Aorta (tissue), 4 donors: ENCODE data around the gene KLF9. TPM values are rescaled to one million over a fixed set of nuclear protein-coding genes. Genes with fewer than 3 reads are reported as not detected.

Source experiments
- polyA plus RNA-seq, 2 donors: library from polyadenylated mRNA; stranded (reverse); fragments of 200-250 nt; gene quantifications; one replicate each; pipeline ENCODE4 v1.2.3, GENCODE V29; 2013
- total RNA-seq, 2 donors: library from RNA; stranded (reverse); fragmentation: NEBNext Ultra II Directional; extraction: Animal tissue kit (Norgen Biotek cat#: 25700); gene quantifications; one replicate each; pipeline ENCODE4 v1.2.1, GENCODE V29; 2021
- donor health status: healthy with polysubstance abuse.
- donor health status: Bipolar disorder and iron deficiency.
- donor health status: DM: no; HTN: no; CAD: no.
- donor health status: DM: yes; HTN: yes; CAD: no.

Gene KLF9
- total and polyA plus RNA-seq, 4 donors, result 31.4 to 122 (median 45.9) TPM

Other genes starting within 250 kb of the KLF9 start
- 10 to 100 TPM; 36.4 to 37.0 TPM for gene SMC5, start 155.7 kb downstream of the KLF9 start, total RNA-seq
- gene SMC5, start 155.7 kb downstream of the KLF9 start, polyA plus RNA-seq, result 10 to 100 TPM; 10.3 to 19.0 TPM